GM12873 (cell line): ENCODE measurements around the gene CTTN.

Experiments
- CTCF ChIP-seq: IDR thresholded peaks from 2 replicates; pipeline ENCODE4 v1.5.1; 2012; ENCODE audit warnings: low read depth, mild to moderate bottlenecking, moderate library complexity, low read length, control low read depth; ENCODE audit not compliant: insufficient read depth; ENCODE audit errors: missing control alignments

Gene CTTN

GRCh38 chr11:70468256-70469195 is 70.2 kb downstream of the CTTN start:
- no peak for TF ChIP-seq CTCF

DNA sequence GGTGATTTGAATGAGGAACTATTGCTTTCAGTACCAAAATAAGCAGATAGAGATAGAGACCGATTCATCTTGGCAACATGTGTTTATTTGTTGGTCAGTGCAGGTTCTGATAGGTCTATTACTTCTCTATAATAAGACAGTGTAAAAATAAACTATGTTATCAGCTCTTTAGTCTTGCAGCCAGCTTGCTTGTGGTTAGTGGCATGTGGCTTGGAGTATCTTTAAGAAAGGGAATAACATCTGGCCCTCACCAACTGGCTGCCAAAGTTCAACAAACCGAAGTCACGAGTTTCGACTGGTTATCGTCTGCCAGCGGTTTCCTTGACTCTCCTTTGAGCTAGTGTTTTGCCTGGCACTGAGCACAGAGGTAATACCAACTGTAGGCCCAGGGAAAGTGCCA is 71.8 kb downstream of the CTTN start:
- no peak for TF ChIP-seq CTCF

- peak; percentile 73 for TF ChIP-seq CTCF
Observed at GRCh38 chr11:70471254-70471653, 72.9 kb downstream of the CTTN start.

- TF ChIP-seq CTCF, result no peak
Observed at GRCh38 chr11:70472240-70472639, 73.9 kb downstream of the CTTN start.

GRCh38 chr11:70473186-70473872 is 75.0 kb downstream of the CTTN start:
- no peak for TF ChIP-seq CTCF

- TF ChIP-seq CTCF, result no peak
Observed at GRCh38 chr11:70473873-70474690, 75.8 kb downstream of the CTTN start.
